Fibroblast of lung (primary cell): ENCODE results near the gene ARL5C. TPM values are rescaled to one million over a fixed set of nuclear protein-coding genes. Genes with fewer than 3 reads are reported as not detected.

ENCODE experiments used
- DNase-seq, 2 donors: peaks; one replicate each; pipeline versions ENCODE4 v3.0.0 to v3.0.0-alpha.2; 2010; ENCODE audit warnings: low read depth in 2 of 2
- H2AFZ ChIP-seq: 2 replicates; pipeline ENCODE4 v1.5.1; 2012; ENCODE audit warnings: low read length, control low read depth, inconsistent platforms
- H3K27ac ChIP-seq: 2 replicates; pipeline ENCODE4 v1.5.1; 2011; ENCODE audit warnings: low read length, control low read depth; ENCODE audit not compliant: insufficient read depth
- H3K27me3 ChIP-seq: 2 replicates; pipeline ENCODE4 v1.5.1; 2011; ENCODE audit warnings: mild to moderate bottlenecking, low read length; ENCODE audit not compliant: control insufficient read depth, insufficient read depth
- H3K36me3 ChIP-seq: 2 replicates; pipeline ENCODE4 v1.5.1; 2011; ENCODE audit warnings: low read length; ENCODE audit not compliant: control insufficient read depth, insufficient read depth
- H3K4me1 ChIP-seq: 2 replicates; pipeline ENCODE4 v1.5.1; 2011; ENCODE audit warnings: low read length; ENCODE audit not compliant: control insufficient read depth, insufficient read depth; ENCODE audit errors: extremely low read depth
- H3K4me2 ChIP-seq: 2 replicates; pipeline ENCODE4 v1.5.1; 2011; ENCODE audit warnings: low read length, control low read depth; ENCODE audit not compliant: insufficient read depth; ENCODE audit errors: extremely low read depth
- H3K4me3 ChIP-seq, 4 experiments: fragments of 200-600 bp in 1 of 4; sonication (generic) in 1 of 4; replicated peaks in 1 of 4; 2 replicates each; pipeline ENCODE4 v1.5.1; 2011 to 2016; ENCODE audit warnings: low read length in 4 of 4, low read depth in 3 of 4, mild to moderate bottlenecking in 3 of 4, control low read depth in 2 of 4, inconsistent platforms in 1 of 4, mixed read lengths in 1 of 4; ENCODE audit not compliant: insufficient read depth in 1 of 4; ENCODE audit errors: control extremely low read depth in 1 of 4
- H3K79me2 ChIP-seq: 2 replicates; pipeline ENCODE4 v1.5.1; 2012; ENCODE audit warnings: mild to moderate bottlenecking, low read length, inconsistent platforms; ENCODE audit not compliant: control insufficient read depth, insufficient read depth
- H3K9ac ChIP-seq: 2 replicates; pipeline ENCODE4 v1.5.1; 2011; ENCODE audit warnings: mild to moderate bottlenecking, low read length, control low read depth; ENCODE audit not compliant: insufficient read depth
- H3K9me3 ChIP-seq: 2 replicates; pipeline ENCODE4 v1.5.1; 2012; ENCODE audit warnings: low read depth, low read length; ENCODE audit not compliant: control insufficient read depth, insufficient read depth
- H4K20me1 ChIP-seq: 2 replicates; pipeline ENCODE4 v1.5.1; 2011; ENCODE audit warnings: low read length; ENCODE audit not compliant: control insufficient read depth, insufficient read depth; ENCODE audit errors: extremely low read depth
- EZH2 ChIP-seq: IDR thresholded peaks from 2 replicates; pipeline ENCODE4 v1.5.1; 2012; ENCODE audit warnings: low read length, control low read depth, mild to moderate bottlenecking; ENCODE audit errors: missing control alignments
- polyA plus RNA-seq, 2 donors: library from polyadenylated mRNA; depleted of rRNA in 1 of 2; stranded (reverse) in 1 of 2; unstranded in 1 of 2; fragments of >200 nt; gene quantifications; 2 replicates each; pipeline ENCODE4 v1.2.1, GENCODE V29; 2011 to 2012; ENCODE audit warnings: missing spikeins in 1 of 2
- total RNA-seq: library from RNA; depleted of rRNA; stranded (reverse); fragments of >200 nt; gene quantifications from 2 replicates; pipeline ENCODE4 v1.2.1, GENCODE V29; 2014
- TF ChIP-seq, protein P1 (sequence below), 2 donors: IDR thresholded peaks in 1 of 2; conservative IDR thresholded peaks in 1 of 2; 1 replicate in 1 of 2; 2 replicates in 1 of 2; pipeline ENCODE4 v1.5.1; 2011 to 2012; ENCODE audit warnings: low read length in 2 of 2, control low read depth in 1 of 2, inconsistent platforms in 1 of 2, low read depth in 1 of 2, mild to moderate bottlenecking in 1 of 2

Gene ARL5C
- total and polyA plus RNA-seq, 2 donors (not counting 1 experiment from before 2014, with no cell fraction given): not detected

DNA sequence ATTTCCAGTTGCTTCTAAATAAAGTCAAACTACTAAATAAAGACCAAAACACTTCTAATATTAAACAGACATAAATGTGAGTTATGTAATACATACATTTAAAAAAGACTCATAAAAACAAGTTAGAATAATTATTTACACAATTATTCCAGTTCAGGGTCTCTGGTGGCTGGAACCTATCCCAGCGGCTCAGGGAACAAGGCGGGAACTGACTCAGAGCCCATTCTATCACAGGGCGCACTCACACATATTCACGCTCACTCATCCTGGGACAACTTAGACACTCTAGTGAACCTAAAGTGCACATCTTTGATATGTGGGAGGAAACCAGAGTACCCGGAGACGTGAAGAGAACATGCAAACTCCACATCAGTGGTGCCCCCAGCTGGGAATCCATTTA, 39.5 kb downstream of the ARL5C start:
- Histone ChIP-seq H3K79me2 (no peaks in the 10 kb centered on the region), H3K4me3 (no peak overlapping the region), H3K27me3 (no peaks in the 10 kb centered on the region), H3K4me1 (no peaks in the 10 kb centered on the region), H2AFZ (no peak overlapping the region), H3K27ac (no peak overlapping the region), H3K4me2 (no peak overlapping the region), H3K9ac (no peak overlapping the region), H4K20me1 (no peaks in the 10 kb centered on the region), H3K9me3 (no peaks in the 10 kb centered on the region), H3K36me3 (no peaks in the 10 kb centered on the region)
- TF ChIP-seq EZH2: no peak
- TF ChIP-seq, protein P1, sequence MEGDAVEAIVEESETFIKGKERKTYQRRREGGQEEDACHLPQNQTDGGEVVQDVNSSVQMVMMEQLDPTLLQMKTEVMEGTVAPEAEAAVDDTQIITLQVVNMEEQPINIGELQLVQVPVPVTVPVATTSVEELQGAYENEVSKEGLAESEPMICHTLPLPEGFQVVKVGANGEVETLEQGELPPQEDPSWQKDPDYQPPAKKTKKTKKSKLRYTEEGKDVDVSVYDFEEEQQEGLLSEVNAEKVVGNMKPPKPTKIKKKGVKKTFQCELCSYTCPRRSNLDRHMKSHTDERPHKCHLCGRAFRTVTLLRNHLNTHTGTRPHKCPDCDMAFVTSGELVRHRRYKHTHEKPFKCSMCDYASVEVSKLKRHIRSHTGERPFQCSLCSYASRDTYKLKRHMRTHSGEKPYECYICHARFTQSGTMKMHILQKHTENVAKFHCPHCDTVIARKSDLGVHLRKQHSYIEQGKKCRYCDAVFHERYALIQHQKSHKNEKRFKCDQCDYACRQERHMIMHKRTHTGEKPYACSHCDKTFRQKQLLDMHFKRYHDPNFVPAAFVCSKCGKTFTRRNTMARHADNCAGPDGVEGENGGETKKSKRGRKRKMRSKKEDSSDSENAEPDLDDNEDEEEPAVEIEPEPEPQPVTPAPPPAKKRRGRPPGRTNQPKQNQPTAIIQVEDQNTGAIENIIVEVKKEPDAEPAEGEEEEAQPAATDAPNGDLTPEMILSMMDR (conservative IDR thresholded peaks at IDR 0.05 in 1 of 2, IDR thresholded peaks at IDR 0.05 in 1 of 2; ENCODE audit: low read depth in 1 of 2, low read length in 2 of 2): no peak
- peak in 1 of 2 donors; percentile 28 for DNase-seq

DNA sequence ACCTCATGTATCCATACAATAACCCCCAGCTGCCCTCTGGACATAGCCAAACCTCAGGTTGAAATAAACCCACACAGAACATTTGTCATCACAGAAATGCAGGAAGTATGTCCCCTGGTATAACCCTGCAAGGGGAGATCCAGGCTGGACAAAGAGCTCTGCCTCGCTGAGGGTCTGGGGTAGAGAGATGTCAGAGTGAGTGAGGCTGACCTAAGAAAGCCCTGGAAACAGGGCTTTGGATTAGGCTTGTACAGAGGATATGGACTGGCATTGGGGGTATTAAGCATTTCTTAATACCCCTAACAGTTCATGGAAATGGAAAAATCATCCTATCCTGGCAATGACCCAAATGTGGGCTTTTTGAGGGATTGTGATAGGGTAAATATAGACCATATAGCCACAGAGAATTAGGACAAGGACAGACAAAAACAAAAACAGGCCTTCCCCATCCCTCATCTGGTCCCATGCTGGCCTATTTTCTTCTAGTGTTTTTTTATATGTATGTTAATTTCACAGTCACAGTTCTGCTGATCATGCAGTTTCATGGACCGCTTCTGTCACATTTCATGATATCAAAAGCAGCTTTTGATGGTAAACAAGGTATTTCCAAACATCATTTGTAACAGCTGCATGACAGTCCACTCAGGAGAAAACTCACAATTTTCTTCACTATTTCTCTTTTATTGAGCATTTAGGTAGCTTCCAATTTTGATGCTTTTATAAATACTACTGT, 40.7 kb downstream of the ARL5C start:
- no peak overlapping the region for H3K4me3 ChIP-seq
- no peak overlapping the region for H2AFZ ChIP-seq
- no peaks in the 10 kb centered on the region for H3K36me3 ChIP-seq
- no peaks in the 10 kb centered on the region for H4K20me1 ChIP-seq
- H3K27me3 ChIP-seq: no peaks in the 10 kb centered on the region
- no peak overlapping the region for H3K27ac ChIP-seq
- H3K9ac ChIP-seq: no peak overlapping the region
- H3K4me1 ChIP-seq: no peaks in the 10 kb centered on the region
- TF ChIP-seq, protein P1 (conservative IDR thresholded peaks at IDR 0.05 in 1 of 2, IDR thresholded peaks at IDR 0.05 in 1 of 2; ENCODE audit: low read depth in 1 of 2, low read length in 2 of 2): no peak
- no peak for TF ChIP-seq EZH2
- H3K9me3 ChIP-seq: no peaks in the 10 kb centered on the region
- H3K4me2 ChIP-seq: no peak overlapping the region
- H3K79me2 ChIP-seq: no peaks in the 10 kb centered on the region
- DNase-seq: no peak

DNA sequence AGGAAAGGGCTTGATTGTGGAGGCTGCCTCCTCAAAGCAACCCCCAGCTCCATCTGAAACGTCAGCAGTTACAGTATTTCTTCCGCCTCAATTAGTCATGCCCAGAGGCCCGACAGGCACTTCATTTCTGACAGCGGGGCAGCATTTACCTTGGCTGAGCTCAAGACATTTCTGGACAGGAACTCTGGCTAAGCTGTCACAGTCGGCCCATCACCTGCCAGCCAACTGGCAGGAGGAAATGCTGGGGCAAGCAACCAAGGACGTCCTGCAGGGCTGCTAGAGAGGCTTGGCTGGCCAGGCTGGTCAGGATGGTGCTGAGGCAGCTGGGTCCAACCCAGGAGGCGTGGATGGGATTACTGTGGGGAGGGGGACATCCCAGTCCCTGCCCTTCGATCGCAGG, 42.3 kb downstream of the ARL5C start:
- Histone ChIP-seq H3K27ac (no peak overlapping the region), H3K9me3 (no peaks in the 10 kb centered on the region), H3K79me2 (no peaks in the 10 kb centered on the region), H3K9ac (no peak overlapping the region), H2AFZ (no peak overlapping the region), H3K27me3 (no peaks in the 10 kb centered on the region), H3K4me1 (no peaks in the 10 kb centered on the region), H3K4me3 (no peak overlapping the region), H3K36me3 (no peaks in the 10 kb centered on the region), H3K4me2 (no peak overlapping the region), H4K20me1 (no peaks in the 10 kb centered on the region)
- DNase-seq: peak in 1 of 2 donors; percentile 43
- TF ChIP-seq, protein P1 (conservative IDR thresholded peaks at IDR 0.05 in 1 of 2, IDR thresholded peaks at IDR 0.05 in 1 of 2; ENCODE audit: low read depth in 1 of 2, low read length in 2 of 2): no peak
- TF ChIP-seq EZH2: no peak
